GM12878 (cell line): Measurements from ENCODE around the gene WNT16. TPM values are rescaled to one million over a fixed set of nuclear protein-coding genes. Genes with fewer than 3 reads are reported as not detected.

Experiments used
- ATAC-seq: fragments of 200-7000 bp; cut with Tn5 transposase; 3 replicates; pipeline ENCODE4 v1.9.1; 2020; ENCODE audit warnings: mild to moderate bottlenecking, moderate library complexity
- BruUV-seq: library from RNA; stranded (reverse); fragments of 400-500 nt; replicated peaks from 2 replicates; lab custom pipeline; 2021; lab: Mats Ljungman, UMichigan
- CTCF ChIA-PET: fragments of 300-600 bp; sonication (Branson Sonifier 250); formaldehyde crosslinking; extraction: SDS; loops from one replicate; lab custom pipeline; 2021; ENCODE audit warnings: inconsistent platforms; lab: Yijun Ruan, JAX
- POLR2A ChIA-PET: fragments of 350-600 bp; formaldehyde crosslinking; extraction: SDS; loops from one replicate; lab custom pipeline; 2021; ENCODE audit warnings: inconsistent platforms; lab: Charles Lee
- RAD21 ChIA-PET: fragments of 300-600 bp; sonication (Branson Sonifier 250); formaldehyde crosslinking; loops from one replicate; lab custom pipeline; 2023; ENCODE audit warnings: antibody characterized with exemption; ENCODE audit not compliant: unreplicated experiment; lab: Charles Lee
- SMC1A ChIA-PET: fragments of 300-600 bp; sonication (Branson Sonifier 250); formaldehyde crosslinking; loops from one replicate; lab custom pipeline; 2023; ENCODE audit not compliant: unreplicated experiment, uncharacterized antibody; lab: Charles Lee
- DNase-seq: peaks from one replicate; pipeline ENCODE4 v3.0.0-alpha.2; 2011; ENCODE audit warnings: low read depth, low spot score
- FAIRE-seq: peaks from 3 replicates; lab custom pipeline; 2011; peaks lifted over from hg19 to GRCh38; lab: Jason Lieb, UNC
- H2AFZ ChIP-seq: 2 replicates; pipeline ENCODE4 v1.6.0; 2011; ENCODE audit warnings: low read depth, low read length, control low read depth; ENCODE audit not compliant: control insufficient read depth
- H3K27ac ChIP-seq: 2 replicates; pipeline ENCODE4 v1.5.1; 2011; ENCODE audit warnings: control low read depth; ENCODE audit not compliant: control insufficient read depth, insufficient read depth
- H3K27me3 ChIP-seq, 2 experiments: replicated peaks in 1 of 2; 2 replicates each; pipeline versions ENCODE4 v1.6.0 to v1.6.1; 2011; ENCODE audit warnings: low read length in 1 of 2; ENCODE audit not compliant: control insufficient read depth in 2 of 2, insufficient read depth in 2 of 2
- H3K36me3 ChIP-seq, 2 experiments: 2 replicates each; pipeline ENCODE4 v1.5.1; 2011; ENCODE audit warnings: low read length in 1 of 2; ENCODE audit not compliant: control insufficient read depth in 2 of 2, insufficient read depth in 2 of 2
- H3K4me1 ChIP-seq: 2 replicates; pipeline ENCODE4 v1.6.1; 2011; ENCODE audit warnings: mild to moderate bottlenecking, low read length, moderate library complexity, mixed read lengths; ENCODE audit not compliant: control insufficient read depth, insufficient read depth
- H3K4me2 ChIP-seq: 2 replicates; pipeline ENCODE4 v1.6.0; 2011; ENCODE audit warnings: control low read depth; ENCODE audit not compliant: control insufficient read depth, insufficient read depth
- H3K4me3 ChIP-seq: fragments of 200-600 bp; sonication (generic); 2 replicates; pipeline ENCODE4 v1.5.1; 2016
- H3K79me2 ChIP-seq: 2 replicates; pipeline ENCODE4 v1.6.0; 2011; ENCODE audit warnings: low read length; ENCODE audit not compliant: control insufficient read depth, insufficient read depth
- H3K9ac ChIP-seq: 2 replicates; pipeline ENCODE4 v1.8.0; 2011; ENCODE audit warnings: low read length, control low read depth, mixed read lengths; ENCODE audit not compliant: control insufficient read depth, insufficient read depth
- H3K9me3 ChIP-seq: replicated peaks from 3 replicates; pipeline ENCODE4 v1.5.1; 2011; ENCODE audit warnings: mild to moderate bottlenecking, low read length; ENCODE audit not compliant: control insufficient read depth, insufficient read depth
- H4K20me1 ChIP-seq: 2 replicates; pipeline ENCODE4 v1.6.0; 2011; ENCODE audit not compliant: control insufficient read depth, insufficient read depth
- ASH2L ChIP-seq: fragments of 300-600, 200-600 bp; sonication (generic); IDR thresholded peaks from 2 replicates; pipeline ENCODE4 v1.6.1; 2017; ENCODE audit warnings: low read depth, mild to moderate bottlenecking, borderline replicate concordance
- ATF3 ChIP-seq: IDR thresholded peaks from 2 replicates; pipeline ENCODE4 v1.6.1; 2011; ENCODE audit warnings: low read depth, mild to moderate bottlenecking, low read length, moderate library complexity, borderline replicate concordance; ENCODE audit errors: extremely low read depth
- BACH1 ChIP-seq: fragments of 450-650 bp; IDR thresholded peaks from 2 replicates; pipeline ENCODE4 v1.6.1; 2017; ENCODE audit warnings: mild to moderate bottlenecking, borderline replicate concordance
- HDGF ChIP-seq: fragments of 450-650 bp; IDR thresholded peaks from 2 replicates; pipeline ENCODE4 v1.6.1; 2016; ENCODE audit warnings: antibody characterized with exemption
- KDM1A ChIP-seq: fragments of 200-600 bp; sonication (generic); IDR thresholded peaks from 2 replicates; pipeline ENCODE4 v1.6.1; 2016; ENCODE audit warnings: borderline replicate concordance
- PAX8 ChIP-seq: fragments of 450-650 bp; IDR thresholded peaks from 2 replicates; pipeline ENCODE4 v1.6.1; 2017; ENCODE audit warnings: mild to moderate bottlenecking, moderate library complexity
- PKNOX1 ChIP-seq: fragments of 450-650 bp; IDR thresholded peaks from 2 replicates; pipeline ENCODE4 v1.6.1; 2016; ENCODE audit warnings: mild to moderate bottlenecking
- SIN3A ChIP-seq: IDR thresholded peaks from 2 replicates; pipeline ENCODE4 v1.6.1; 2012; ENCODE audit warnings: low read depth, low read length, improper control_type of control experiment
- SKIL ChIP-seq: fragments of 450-650 bp; IDR thresholded peaks from 2 replicates; pipeline ENCODE4 v1.6.1; 2017; ENCODE audit warnings: mild to moderate bottlenecking, low read depth, inconsistent platforms; ENCODE audit not compliant: poor library complexity, severe bottlenecking
- SMAD5 ChIP-seq: IDR thresholded peaks from 2 replicates; pipeline ENCODE4 v1.6.1; 2016; ENCODE audit warnings: antibody characterized with exemption, low read depth
- SP1 ChIP-seq: IDR thresholded peaks from one replicate; pipeline ENCODE4 v1.6.1; 2011; ENCODE audit warnings: low read depth, low read length
- WRNIP1 ChIP-seq: IDR thresholded peaks from 2 replicates; pipeline ENCODE4 v1.6.1; 2011; ENCODE audit warnings: low read depth, low read length, improper control_type of control experiment, borderline replicate concordance
- ZNF622 ChIP-seq: fragments of 450-650 bp; IDR thresholded peaks from 2 replicates; pipeline ENCODE4 v1.6.1; 2017; ENCODE audit warnings: mild to moderate bottlenecking, inconsistent platforms
- in situ Hi-C: fragments of 300-500 bp; cut with MboI; formaldehyde crosslinking; loops from 9 replicates; pipeline ENCODE4 v1.14.3; 2018; ENCODE audit warnings: mixed read lengths
- intact Hi-C: fragments of 100-400 bp; cut with micrococcal nuclease; formaldehyde crosslinking; loops from one replicate; pipeline ENCODE4 v1.14.2; 2022; ENCODE audit not compliant: unreplicated experiment
- polyA plus RNA-seq, 11 experiments: library from polyadenylated mRNA; depleted of rRNA in 4 of 11; unstranded in 6 of 11; stranded (reverse) in 5 of 11; fragments of >200 nt; fragmentation: Nextera tagmentation in 4 of 11; fragmentation: Illumina TruSeq in 1 of 11; extraction: Ambion mirVana in 4 of 11; extraction: Trizol in 1 of 11; gene quantifications; 1 replicate in 1 of 11; 2 replicates in 10 of 11; pipeline versions ENCODE4 v1.2.1 to v1.2.3, GENCODE V29; 2011 to 2016; ENCODE audit warnings: inconsistent platforms in 2 of 11, missing spikeins in 2 of 11, low read depth in 1 of 11
- total RNA-seq, 4 experiments: library from RNA; depleted of rRNA in 3 of 4; stranded (reverse); fragments of >200 nt in 3 of 4; fragmentation: Illumina TruSeq in 1 of 4; extraction: Trizol in 1 of 4; gene quantifications; 2 replicates each; pipeline versions ENCODE4 v1.2.1 to v1.2.3, GENCODE V29; 2013 to 2021
- TF ChIP-seq, protein P1 (sequence below): fragments of 450-650 bp; IDR thresholded peaks from 2 replicates; pipeline ENCODE4 v1.6.1; 2016; ENCODE audit warnings: mild to moderate bottlenecking

The WNT16 gene
- total and polyA plus RNA-seq, 10 of the 15 experiments (the other 5 are each of a cell fraction or from before 2014, with no cell fraction given): 0.05 to 0.11 (median 0.06) TPM; not detected in 5

DNA sequence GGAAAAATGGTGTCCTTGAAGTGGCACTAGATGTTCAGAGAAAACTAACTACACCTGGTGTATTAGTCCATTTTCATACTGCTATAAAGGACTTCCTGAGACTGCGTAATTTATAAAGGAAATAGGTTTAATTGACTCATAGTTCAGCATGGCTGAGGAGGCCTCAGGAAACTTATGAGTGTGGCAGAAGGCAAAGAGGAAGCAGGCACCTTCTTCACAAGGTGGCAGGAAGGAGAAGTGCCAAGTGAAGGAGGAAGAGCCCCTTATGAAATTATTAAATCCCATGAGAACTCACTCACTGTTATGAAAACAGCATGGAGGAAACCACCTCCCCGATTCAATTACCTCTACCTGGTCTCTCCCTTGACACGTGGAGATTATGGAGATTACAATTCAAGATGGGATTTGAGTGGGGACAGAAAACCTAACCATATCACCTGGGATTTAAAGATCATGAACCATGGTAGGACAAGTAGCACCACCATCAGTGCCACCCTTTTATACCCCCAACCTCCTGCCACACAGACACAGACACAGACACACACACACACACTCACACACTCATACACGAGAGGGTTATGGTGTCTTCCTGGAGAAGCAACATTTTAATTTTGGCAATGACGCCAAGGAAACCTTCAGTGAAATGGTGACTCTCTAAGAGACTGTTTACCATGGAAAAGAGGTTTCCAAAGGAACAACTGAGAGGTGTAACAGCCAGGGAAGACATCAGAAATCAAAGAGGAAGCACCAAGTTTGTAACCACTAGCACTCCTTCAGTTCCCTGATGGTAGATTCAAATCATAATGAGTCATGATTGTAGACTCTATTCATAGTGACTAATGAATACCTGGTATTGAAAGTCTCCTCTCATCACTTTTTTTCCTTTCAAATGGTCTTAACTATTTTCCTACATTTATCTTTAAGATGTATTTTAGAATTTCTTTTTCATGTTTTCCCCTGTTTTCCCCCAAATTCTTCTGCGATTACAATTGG, 41.8 kb upstream of the WNT16 start (continued):
- TF ChIP-seq SKIL (no peak), SP1 (no peak), ATF3 (no peak)

DNA sequence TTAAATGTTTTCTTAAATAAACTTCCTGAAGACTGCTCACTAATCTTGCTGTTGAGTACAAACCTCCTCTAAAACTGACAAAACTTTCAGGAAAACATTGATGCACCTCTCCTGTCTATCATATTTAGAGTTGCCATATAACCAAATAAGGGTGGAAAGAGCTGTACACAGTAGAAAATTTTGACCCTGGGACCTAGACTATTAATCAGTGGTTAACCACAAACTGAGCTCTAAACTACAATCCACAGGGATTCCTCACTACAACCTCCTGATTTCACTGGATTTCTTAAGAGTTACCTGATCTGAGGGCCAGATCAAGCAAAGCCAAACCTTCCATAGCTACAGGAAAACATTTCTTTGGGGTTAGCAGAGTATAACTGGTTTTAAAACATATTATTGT, 39.9 kb upstream of the WNT16 start:
- ChIA-PET CTCF (interaction anchor here (0.6 kb wide), 1 partner anchor 344 kb away, joined by 3 read pairs; no protein-coding TSS in a partner anchor), POLR2A (no interaction called here), SMC1A (interaction anchor here (1.0 to 1.5 kb wide), 2 partner anchors 9 to 48 kb away, joined by 3 read pairs; no protein-coding TSS in a partner anchor), RAD21 (no interaction called here)
- H3K4me3 ChIP-seq: no peak overlapping the region
- no peak for TF ChIP-seq KDM1A
- no peak for TF ChIP-seq SIN3A
- TF ChIP-seq, protein P1, sequence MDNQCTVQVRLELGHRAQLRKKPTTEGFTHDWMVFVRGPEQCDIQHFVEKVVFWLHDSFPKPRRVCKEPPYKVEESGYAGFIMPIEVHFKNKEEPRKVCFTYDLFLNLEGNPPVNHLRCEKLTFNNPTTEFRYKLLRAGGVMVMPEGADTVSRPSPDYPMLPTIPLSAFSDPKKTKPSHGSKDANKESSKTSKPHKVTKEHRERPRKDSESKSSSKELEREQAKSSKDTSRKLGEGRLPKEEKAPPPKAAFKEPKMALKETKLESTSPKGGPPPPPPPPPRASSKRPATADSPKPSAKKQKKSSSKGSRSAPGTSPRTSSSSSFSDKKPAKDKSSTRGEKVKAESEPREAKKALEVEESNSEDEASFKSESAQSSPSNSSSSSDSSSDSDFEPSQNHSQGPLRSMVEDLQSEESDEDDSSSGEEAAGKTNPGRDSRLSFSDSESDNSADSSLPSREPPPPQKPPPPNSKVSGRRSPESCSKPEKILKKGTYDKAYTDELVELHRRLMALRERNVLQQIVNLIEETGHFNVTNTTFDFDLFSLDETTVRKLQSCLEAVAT: no peak
- no peak for TF ChIP-seq HDGF
- TF ChIP-seq ZNF622: no peak
- TF ChIP-seq SMAD5: no peak
- TF ChIP-seq PKNOX1: no peak
- TF ChIP-seq PAX8: no peak
- no peak for TF ChIP-seq WRNIP1
- TF ChIP-seq BACH1: no peak
- TF ChIP-seq ASH2L: no peak
- no peaks in the 10 kb centered on the region for H3K4me1 ChIP-seq
- H2AFZ ChIP-seq: no peak overlapping the region
- DNase-seq (no peak), FAIRE-seq (no peak), ATAC-seq (no peak)
- H3K36me3 ChIP-seq: no peaks in the 10 kb centered on the region
- no peaks in the 10 kb centered on the region for H4K20me1 ChIP-seq
- H3K4me2 ChIP-seq: no peak overlapping the region
- H3K9ac ChIP-seq: no peak overlapping the region
- no peak overlapping the region for H3K27ac ChIP-seq
- intact Hi-C loops: no loop called here
- no TSS peak for BruUV-seq
- no peaks in the 10 kb centered on the region for H3K27me3 ChIP-seq
- H3K79me2 ChIP-seq: no peaks in the 10 kb centered on the region
- peaks cover 11% of the 10 kb centered on the region; the same call in 2 of the 3 replicates for H3K9me3 ChIP-seq
- in situ Hi-C loops: no loop called here
